ENCODE data around the gene INPP5A.

- TF ChIP-seq ZC3H10 (CRISPR knock-in tag; IDR thresholded peaks at IDR 0.05) (no peak), ZFP30 (CRISPR knock-in tag; IDR thresholded peaks at IDR 0.05) (no peak), PATZ1 (CRISPR knock-in tag; IDR thresholded peaks at IDR 0.05; ENCODE audit: borderline replicate concordance) (no peak), ZNF70 (CRISPR knock-in tag; IDR thresholded peaks at IDR 0.05) (no peak), TSHZ2 (CRISPR knock-in tag; IDR thresholded peaks at IDR 0.05) (no peak), RARB (CRISPR knock-in tag; IDR thresholded peaks at IDR 0.05) (no peak), ZNF565 (CRISPR knock-in tag; conservative IDR thresholded peaks at IDR 0.05; ENCODE audit: low read depth) (no peak), GLIS3 (CRISPR knock-in tag; IDR thresholded peaks at IDR 0.05) (no peak), PPARA (CRISPR knock-in tag; IDR thresholded peaks at IDR 0.05; ENCODE audit: borderline replicate concordance) (no peak), CSDC2 (CRISPR knock-in tag; IDR thresholded peaks at IDR 0.05) (no peak), CREB5 (CRISPR knock-in tag; IDR thresholded peaks at IDR 0.05; ENCODE audit: low read depth) (no peak), TCF4 (CRISPR knock-in tag; IDR thresholded peaks at IDR 0.05; ENCODE audit: borderline replicate concordance) (no peak), ARNTL (CRISPR knock-in tag; IDR thresholded peaks at IDR 0.05; ENCODE audit: borderline replicate concordance, low read depth) (no peak), TOX (CRISPR knock-in tag; IDR thresholded peaks at IDR 0.05; ENCODE audit: borderline replicate concordance) (no peak)
These were observed 22.0 kb downstream of the INPP5A start for GRCh38 chr10:132559538-132559937.

Measured in SK-N-SH treated with all-trans-retinoic acid at 6 μM for 48 hours (cell line).